ENCODE measurements around the gene OR5A1.
"Not testable (repeated sequence)": the region's sequence is repeated elsewhere in the genome, so short reads cannot be mapped to it uniquely, and the experiment has no call there.

Gene OR5A1

DNA sequence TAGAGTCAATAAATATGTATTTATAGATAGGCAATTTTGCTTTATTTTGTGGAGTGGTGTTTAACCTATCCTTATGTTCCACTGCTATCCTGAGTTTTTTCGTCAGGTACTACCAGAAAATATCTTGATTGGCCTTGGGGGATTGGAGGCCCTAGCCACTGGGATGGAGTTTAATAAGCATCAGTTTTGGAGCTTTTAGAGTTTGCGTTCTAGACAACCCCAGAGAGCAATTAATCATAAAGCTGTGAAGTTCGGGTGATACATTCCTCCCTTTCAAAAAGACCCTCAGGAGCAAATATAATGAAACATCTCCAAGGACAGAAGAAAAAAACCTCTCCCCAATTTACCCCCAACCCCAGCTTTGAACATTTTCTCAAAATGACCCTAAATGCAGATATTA, at the start of gene OR5A1:
OR5A1 (plus strand) TSS at position 301 of the 400 bp plus-strand sequence. CDS start 6,700 bp downstream, outside the sequence.
- DNase-seq = no peak

DNA sequence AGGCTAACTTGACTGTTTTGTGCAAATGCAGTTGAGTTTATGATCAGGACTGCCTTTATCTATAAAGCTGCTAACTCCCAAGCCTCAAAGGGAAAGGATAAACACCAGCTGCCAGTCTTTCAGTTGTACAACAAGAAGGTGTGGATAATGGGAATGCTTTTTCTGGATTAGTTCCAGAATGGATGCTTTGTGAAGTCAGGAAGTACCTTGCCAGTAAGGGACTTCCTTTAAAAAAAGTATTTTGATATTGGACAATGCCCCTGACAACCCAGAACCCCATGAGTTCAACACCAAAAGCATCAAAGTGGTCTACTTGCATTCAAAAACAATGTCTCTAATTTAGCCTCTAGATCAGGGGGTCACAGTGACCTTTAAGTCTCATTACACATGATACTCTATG, 42.1 kb upstream of the OR5A1 start:
- DNase-seq = no peak

DNA sequence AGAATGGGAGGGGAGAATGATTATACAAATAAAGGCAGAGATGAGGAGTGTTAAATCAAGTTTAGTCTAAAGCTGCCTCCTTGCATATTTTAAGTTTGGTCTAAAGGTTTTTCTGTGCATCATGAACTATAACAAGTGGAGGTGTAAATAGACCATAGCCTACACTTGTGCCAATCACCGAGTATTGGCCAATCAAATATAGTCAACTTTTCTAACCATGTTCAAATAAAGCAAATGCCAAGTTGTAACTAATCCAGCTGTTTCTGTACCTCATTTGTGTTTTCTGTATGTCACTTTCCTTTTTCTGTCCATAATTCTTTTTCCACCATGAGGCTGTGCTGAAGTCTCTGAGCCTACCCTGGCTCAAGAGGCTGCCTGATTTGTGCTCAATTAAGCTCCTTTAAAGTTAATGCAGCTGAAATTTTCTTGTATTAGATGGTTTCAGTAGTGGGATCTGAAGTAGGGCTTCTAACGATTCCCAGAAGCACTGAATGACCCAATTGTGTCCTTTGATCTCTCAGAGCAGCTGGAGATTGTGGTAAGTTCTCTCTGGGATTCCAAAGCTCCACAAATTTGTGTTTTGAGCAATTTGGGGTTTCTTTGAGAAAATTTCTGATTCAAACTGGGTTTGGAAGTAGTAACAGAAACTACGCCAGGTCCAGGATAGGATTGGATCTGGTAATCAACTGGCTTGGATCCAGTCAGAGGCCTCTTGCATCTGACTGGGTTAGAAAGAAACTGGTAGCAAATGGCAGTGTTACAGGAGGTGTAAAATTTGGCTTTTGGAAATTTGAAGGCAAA, 35.6 kb upstream of the OR5A1 start:
- DNase-seq = no peak

DNA sequence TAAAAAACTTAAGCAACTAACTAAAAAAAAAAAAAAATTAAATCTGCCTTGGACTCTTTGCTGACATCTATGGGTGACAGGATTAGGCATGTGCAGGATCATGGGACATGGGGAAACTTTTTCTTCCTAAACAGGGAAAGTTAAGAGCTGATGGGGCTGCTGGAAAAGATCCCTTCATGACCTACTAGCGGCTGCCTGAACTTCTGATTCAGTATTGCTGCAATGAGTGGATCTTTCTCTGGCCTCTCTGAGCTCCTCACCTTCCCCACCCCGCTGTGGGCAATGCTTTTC, 35.1 kb upstream of the OR5A1 start:
- DNase-seq = no peak

DNA sequence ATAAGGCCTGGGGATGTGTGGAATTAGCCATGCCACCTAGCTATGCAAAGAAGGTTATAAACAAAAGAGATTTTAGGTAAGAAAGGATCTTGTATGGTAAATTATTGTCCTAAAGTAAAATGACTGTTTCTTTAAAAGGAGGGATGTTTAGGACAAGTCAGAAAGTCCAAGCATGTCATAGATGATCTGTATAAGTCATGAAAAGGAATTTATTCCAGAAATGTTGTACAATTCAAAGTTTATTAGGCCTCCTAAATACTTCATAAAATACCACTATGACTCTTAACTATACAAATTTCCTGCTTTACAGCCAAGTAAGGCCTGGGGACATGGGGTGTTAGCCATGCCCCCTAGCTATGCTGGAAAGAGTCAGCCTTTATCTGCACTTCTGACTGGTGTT, 32.7 kb upstream of the OR5A1 start:
- no peak for DNase-seq

DNA sequence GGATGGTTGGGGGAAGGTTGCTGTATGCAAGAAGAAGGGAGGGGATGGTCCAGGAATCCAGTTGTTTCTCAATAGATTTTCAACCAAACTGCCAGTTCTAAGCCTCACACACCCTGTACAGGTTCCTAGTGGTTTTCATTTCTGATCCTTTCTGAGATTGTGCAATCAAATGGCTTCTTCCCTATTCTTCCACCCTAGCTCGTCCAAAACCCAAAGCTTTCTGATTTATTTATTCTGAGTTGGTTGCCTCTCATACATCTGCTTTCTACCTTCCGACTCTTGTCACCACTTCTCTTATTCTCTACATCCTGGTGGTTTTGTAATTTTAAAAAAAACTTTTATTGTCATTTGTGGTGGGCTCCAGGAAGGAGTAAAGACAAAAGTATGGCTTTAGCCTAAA, 22.6 kb upstream of the OR5A1 start:
- no peak for DNase-seq

DNA sequence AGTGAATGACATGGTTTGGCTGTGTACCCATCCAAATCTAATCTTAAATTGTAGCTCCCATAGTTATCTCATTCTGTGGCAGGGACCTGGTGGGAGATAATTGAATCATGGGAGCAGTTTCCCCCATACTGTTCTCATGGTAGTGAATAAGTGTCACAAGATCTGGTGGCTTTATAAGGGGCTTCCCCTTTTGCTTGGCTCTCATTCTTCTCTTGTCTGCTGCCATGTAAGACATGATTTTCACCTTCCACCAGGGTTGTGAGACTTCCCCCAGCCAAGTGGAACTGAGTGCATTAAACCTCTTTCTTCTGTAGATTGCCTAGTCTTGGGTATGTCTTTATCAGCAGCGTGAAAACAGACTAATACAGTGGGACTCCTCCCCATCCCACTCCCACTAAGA, 21.2 kb upstream of the OR5A1 start:
- no peak for DNase-seq

DNA sequence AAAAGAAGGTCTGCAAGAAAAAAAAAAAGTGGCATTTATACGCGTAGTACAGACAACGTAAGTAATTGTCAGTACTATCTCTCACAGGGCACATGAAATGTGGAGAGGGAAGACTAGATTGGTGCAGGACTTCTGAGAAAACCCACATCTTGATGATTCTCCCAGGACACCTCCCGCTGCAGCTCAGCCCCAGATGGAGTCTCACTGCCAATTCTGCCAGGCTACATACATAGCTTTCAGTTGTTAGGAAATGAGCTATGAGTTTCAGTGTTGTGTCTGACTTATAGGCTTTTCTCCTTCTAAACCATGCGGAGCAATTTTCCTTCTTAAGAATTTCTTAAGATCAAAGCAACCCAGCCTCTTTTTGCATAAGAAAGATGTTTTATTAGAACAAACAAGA, 19.7 kb upstream of the OR5A1 start:
- DNase-seq = no peak

DNA sequence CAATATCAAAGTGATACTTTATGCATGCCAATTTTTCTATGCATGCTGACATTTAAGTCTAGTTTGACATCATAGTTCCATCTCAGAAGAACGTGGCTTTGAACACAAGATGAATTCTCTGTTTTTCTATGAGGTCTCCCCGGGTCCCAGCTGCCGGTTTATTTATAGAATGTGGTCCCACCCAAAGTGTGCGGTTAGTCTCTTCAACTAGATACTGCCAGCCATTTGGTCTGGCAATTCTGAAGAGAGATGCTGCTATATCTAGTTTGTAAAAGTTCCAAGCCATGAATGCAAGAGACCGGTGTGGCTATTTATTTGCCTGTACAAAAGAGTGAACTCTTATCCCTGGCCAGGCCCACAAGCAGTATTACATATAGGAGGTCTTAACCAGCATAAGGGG, 19.2 kb upstream of the OR5A1 start:
- no peak for DNase-seq

DNA sequence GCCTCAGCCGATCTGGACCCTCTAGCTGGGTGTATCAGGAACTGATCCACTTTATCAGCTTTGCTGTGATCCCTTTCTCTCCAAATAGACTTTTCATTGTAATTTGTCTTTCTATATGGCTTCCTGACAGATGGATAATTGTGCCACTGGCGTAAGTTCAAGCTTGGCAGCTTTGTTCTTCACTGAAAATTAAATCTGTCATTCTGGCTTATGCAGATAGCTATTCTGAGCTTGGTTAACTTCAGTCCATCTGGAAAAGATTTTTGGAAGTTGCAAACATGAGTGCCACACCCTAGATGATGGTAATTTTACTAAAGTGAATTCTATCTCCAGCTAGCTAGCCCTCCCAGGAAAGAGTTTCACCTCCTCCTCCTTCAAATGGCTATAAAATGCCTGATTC, 18.1 kb upstream of the OR5A1 start:
- DNase-seq = no peak

DNA sequence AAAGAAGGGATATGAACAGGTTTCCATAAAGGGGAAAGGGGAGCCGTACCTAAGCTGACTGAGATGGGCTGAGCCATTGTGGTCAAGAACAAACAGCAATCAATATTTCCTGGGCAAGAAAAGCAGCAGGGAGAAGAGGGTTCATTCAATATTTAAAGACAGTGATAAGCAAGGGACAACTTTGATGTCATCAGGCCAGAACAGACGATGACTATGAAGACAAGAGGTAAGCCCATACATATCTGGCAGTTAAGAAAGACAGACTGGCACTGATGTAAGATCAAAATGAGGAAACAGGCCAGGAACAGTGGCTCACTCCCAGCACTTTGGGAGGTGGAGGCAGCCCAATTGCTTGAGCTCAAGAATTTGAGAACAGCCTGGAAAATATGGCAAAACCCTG, 12.4 kb upstream of the OR5A1 start:
- DNase-seq = no peak

DNA sequence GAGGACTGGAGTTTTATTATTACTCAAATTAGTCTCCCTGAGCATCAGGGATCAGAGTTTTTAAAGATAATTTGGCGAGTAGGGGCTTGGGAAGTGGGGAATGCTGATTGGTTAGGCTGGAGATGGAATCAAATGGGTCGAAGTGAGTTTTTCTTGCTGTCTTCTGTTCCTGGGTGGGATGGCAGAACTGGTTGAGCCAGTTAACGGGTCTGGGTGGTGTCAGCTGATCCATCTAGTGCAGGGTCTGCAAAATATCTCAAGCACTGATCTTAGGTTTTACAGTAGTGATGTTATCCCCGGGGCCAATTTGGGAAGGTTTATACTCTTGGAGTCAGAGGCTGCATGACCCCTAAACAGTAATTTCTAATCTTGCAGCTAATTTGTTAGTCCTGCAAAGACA, 11.1 kb upstream of the OR5A1 start:
- DNase-seq = no peak

DNA sequence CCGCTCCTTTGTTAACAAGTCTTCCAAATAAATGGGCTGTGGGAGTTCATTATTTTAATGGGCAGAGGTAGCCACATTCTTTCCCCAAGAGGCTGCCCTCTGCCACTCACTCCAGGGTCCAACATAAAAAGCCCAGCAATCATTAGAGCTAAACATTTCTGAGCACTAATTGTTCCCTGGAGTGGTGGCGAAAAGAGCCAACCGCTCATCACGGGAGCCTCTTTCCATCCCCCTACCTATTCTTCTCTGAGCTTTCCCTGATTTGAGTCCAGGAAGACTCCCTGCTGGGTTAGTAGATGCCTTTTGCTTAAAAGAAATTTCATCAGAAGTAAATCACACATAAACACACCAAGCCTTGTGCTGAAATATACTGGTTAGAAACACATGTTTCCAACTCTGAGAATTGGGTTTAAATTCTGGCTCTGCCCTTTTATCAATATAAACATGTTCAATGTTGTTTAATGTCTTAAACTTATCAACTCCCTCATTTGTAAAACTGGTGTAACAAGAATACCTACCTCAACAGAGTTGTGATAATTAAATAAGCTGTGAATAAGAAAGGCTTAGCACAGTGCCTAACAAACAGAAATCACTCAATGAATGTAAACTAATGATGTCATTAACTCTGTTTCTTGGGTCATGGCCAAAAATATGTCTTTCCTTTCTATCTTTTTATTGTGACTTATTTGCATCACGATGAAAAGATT, 9.8 kb upstream of the OR5A1 start, which contains the start of gene OR5A2:
OR5A2 (minus strand) TSS at position 53 of the 707 bp plus-strand sequence. CDS start 3,460 bp downstream, outside the sequence.
- DNase-seq = no peak

DNA sequence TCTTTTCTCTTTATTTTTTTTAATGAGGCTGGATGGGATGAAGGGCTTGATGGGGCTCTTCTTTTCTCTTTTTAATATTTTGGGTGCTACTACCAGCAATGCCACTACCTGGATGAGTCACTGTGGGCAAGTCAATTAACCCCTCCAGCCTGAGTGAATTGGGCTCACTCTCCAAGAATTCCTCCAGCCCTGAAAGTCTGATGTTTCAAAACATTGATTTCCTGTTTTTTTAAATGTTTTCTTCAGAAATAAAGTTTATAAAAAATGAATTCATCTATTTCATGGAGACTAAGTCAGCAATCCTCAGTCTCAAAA, 9.2 kb upstream of the OR5A1 start:
- DNase-seq = no peak

DNA sequence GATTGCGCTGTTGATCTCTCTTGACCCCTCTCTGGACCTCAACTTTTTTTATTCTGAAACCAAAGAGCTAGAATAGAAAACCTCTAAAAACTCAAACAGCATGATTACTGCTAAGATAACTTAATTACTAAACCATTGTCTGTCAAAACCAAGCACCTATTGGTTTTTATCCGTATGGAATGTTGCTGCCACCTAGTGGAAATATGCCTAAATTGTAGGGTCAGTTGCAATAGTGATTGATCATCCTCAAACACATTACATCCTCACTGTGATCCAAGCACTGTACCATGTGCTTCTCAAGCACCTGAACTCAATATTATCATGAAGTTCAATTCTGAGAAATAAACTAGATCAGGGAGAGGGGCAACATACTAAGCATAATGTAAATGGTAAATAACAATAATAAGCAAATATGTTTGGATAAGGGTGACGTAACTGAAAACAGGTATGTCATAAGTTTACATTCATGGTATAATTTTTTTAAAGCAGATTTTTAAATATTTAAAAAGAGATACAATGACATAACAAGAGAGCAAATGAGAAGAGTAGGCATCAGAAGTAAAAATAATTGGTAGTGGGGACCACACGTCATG, 6.2 kb upstream of the OR5A1 start:
- DNase-seq = peak; percentile 66

DNA sequence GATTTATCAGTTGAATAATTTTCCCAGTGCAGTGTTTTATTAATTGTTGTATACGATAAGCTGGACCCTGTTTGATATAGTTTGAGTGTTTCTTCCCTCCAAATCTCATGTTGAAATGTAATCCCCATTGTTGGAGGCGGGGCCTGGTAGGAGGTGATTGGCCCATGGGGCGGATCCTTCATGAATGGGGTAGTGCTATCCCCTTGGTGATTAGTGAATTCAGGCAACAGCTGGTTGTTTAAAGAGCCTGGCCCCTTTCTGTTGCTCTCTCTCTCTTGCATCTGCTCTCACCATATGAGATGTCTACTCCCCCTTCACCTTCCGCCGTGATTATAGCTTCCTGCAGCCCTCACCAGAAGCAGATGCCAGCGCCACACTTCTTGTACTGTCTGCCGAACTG, 1.5 kb downstream of the OR5A1 start:
- no peak for DNase-seq

DNA sequence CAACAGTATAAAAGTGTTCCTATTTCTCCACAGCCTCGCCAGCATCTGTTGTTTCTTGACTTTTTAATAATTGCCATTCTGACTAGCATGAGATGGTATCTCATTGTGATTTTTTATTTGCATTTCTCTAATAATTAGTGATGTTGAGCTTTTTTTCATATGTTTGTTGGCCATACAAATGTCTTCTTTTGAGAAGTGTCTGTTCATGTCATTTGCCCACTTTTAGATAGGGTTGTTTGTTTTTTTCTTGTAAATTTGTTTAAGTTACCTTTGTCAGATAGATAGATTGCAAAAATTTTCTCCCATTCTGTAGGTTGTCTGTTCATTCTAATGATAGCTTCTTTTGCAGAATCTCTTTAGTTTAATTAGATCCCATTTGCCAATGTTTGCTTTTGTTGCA, 9.4 kb downstream of the OR5A1 start:
- not testable (repeated sequence) for DNase-seq

DNA sequence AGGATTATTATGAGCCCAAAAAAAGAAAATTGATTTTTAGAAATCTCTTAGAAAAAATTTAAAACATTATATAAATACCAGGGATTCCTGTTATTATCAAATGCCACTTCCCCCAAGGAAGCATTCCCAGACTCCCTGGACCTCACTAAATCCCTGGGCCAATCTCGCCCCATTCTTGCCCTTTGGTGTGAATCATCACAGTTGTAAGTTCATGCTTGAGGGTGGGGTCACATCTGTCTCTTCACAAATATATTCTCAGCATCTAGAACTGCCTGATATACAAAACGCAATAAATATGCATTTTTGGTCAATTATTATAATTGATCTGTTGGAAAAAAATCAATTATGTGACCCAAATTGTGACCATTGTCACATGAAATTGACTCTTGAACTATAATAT, 12.2 kb downstream of the OR5A1 start:
- no peak for DNase-seq

DNA sequence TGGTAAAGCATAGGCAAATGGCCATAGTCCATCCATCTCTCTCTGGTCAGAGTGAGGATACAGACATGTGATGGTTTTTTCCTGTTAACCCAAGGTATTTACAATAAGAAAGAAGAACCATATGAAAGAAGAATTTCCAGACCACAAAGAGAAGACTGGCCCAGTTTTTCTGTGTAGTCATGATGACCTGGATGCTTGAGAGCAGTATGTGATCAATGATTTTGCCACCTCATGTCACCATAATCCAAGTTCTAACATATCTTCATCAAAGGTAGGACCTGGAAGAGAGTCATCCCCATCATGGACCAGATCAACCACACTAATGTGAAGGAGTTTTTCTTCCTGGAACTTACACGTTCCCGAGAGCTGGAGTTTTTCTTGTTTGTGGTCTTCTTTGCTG, 20.4 kb downstream of the OR5A1 start, which contains the start of gene OR4D6:
OR4D6 (plus strand) TSS at position 301 of the 400 bp plus-strand sequence; CDS start at position 301, 0 bp downstream.
- DNase-seq = no peak

DNA sequence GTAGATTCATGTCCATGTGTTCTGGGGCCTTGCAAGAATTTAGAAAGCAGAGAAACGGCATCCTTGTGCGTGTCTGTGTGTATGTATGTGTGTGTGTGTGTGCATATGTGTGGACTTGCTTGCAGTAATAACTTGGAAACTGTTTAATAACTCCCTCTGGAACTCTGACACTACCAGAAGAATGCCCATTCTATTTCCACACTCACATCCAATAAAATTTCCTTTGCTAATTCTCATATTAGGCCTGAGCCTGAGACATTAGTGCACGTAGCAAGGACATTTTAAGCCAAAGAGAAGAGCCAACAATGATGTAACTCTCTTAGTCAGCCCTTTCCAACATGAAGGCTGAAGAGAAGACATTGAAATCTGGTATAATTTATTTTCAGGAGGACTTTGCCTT, 23.6 kb downstream of the OR5A1 start:
- DNase-seq = no peak

DNA sequence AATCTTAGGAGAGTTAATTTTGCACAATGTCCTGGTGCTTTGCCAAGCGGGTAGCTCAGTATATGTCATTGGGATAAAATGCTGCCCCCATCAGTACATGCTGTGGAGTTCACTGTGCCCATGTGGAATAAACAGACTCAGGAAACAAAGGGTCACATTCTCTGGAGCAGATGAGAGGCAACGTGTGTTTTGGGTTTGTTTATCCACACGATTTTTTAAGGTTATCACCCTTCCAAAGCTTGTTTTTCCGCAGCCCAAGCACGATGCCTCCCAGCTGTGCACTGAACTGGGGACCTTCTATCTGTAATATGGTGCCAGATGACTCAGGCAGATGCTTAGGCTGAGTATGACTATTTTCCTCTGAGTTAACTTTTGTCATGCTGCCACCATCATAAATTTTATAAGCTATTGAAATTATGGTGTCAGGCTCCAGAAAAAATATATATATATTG, 26.9 kb downstream of the OR5A1 start:
- no peak for DNase-seq

DNA sequence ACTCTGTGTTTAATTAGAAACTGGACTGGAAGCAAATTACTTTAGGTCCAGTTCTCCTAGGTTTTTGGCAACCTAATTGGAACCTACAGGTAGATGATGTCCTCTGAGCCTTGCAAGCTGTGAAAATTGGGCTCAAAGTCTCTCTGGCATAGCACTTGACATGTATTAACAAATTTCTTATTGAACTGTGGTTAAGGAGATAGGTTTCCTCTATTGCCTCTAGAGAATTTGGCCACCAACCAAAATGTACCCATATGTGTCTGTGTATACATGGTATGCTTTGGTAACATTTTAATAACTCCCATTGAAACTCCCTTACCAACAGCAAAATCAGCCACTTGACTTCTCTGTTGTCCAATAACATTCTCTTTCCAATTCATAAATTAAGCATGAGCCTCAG, 36.7 kb downstream of the OR5A1 start, which contains the start of gene OR4D10:
OR4D10 (plus strand) TSS at position 301 of the 400 bp plus-strand sequence. CDS start 4,115 bp downstream, outside the sequence.
- DNase-seq = no peak

DNA sequence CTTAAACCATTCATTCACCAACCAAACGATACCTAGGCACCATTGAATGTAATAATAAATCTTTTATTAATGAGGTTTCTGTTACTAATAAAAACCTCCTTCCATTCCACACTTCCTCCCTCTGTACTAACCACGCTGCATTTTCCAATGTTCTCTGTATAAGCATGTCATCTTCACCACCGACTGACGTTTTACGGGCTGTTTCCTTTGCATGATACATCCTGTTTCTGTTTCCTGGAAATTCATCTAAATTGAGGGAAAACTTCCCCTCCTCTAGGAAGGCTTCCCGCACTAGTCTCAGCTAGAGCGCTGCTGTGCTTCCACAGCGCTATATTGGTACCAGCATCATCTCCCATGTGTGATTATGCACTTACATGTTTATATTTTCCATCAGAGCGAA, 38.9 kb downstream of the OR5A1 start:
- no peak for DNase-seq

DNA sequence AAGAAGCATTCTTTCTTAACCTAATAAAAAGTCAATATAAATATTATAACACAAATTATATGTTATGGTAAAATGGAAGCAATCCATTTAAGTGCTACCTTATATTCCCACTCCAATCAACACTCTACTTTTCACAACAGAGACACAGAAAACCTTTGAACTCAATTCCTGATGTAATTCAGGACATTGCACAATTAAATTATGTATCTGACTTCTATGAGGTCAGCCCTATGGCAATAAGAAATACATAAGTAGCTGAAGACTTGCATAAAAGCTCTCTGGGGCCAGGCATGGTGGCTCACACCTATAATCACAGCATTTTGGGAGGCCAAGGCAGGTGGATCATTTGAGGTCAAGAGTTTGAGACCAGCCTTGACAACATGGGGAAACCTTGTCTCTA, 43.6 kb downstream of the OR5A1 start:
- no peak for DNase-seq

Data from CD4-positive, alpha-beta T cell treated with Interleukin-21 for 1 hour (primary cell).